ENCODE measurements around the gene TNK1.

Gene TNK1

DNA sequence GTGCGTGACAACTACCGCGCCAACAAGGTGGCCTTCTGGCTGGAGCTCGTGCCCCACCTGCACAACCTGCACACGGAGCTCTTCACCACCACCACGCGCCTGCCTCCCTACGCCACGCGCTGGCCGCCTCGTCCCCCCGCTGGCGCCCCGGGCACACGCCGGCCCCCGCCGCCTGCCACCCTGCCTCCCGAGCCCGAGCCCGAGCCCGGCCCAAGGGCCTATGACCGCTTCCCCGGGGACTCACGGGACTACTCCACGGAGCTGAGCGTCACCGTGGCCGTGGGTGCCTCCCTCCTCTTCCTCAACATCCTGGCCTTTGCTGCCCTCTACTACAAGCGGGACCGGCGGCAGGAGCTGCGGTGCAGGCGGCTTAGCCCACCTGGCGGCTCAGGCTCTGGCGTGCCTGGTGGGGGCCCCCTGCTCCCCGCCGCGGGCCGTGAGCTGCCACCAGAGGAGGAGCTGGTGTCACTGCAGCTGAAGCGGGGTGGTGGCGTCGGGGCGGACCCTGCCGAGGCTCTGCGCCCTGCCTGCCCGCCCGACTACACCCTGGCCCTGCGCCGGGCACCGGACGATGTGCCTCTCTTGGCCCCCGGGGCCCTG, 36.3 kb downstream of the TNK1 start:
- H3K9me3 ChIP-seq (ENCODE audit: control insufficient read depth, insufficient read depth, low read length): no peaks in the 10 kb centered on the region
- H3K36me3 ChIP-seq (ENCODE audit: insufficient read depth, low read length): no peaks in the 10 kb centered on the region
- H3K9ac ChIP-seq (ENCODE audit: low read depth, low read length): no peak overlapping the region
- H3K4me1 ChIP-seq (ENCODE audit: insufficient read depth, low read length): peaks cover 19% of the 10 kb centered on the region; the same call in 1 of the 2 replicates

DNA sequence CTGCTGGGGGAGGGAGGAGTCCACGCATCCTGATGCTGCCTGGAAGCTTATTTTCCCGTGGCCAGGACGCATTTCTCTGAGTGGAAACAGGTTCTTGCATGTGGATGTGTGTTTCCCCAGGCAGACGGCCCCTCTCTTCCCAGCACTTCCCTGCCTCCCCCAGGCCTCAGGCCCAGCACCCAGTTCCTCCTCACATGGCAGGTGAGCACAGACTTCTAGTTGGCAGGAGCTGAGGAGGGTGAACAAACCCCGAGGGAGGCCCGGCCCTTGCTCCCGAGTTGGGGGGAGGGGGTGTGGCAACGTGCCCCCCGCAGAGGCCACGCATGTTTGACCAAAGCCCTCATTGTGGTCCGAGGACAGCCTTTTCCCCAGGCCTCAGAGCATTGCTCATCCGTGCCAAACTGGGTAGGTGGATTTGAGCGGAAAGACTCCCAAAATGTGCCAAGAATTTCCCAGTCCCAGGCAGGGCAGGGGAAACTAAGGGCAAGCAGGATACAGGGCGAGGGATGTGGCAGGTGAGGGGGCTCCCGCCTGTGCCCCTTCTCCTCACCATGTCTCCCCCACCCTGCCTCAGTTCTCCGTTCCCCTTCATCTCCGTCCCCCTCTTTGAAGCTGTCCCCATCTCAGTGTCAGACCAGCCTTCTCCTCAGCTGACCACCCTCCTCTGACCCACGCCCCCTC, 37.7 kb downstream of the TNK1 start:
- Histone ChIP-seq H3K9me3 (ENCODE audit: control insufficient read depth, insufficient read depth, low read length) (no peaks in the 10 kb centered on the region), H3K4me1 (ENCODE audit: insufficient read depth, low read length) (peaks cover 14% of the 10 kb centered on the region; the same call in 1 of the 2 replicates), H3K36me3 (ENCODE audit: insufficient read depth, low read length) (no peaks in the 10 kb centered on the region), H3K9ac (ENCODE audit: low read depth, low read length) (no peak overlapping the region)

DNA sequence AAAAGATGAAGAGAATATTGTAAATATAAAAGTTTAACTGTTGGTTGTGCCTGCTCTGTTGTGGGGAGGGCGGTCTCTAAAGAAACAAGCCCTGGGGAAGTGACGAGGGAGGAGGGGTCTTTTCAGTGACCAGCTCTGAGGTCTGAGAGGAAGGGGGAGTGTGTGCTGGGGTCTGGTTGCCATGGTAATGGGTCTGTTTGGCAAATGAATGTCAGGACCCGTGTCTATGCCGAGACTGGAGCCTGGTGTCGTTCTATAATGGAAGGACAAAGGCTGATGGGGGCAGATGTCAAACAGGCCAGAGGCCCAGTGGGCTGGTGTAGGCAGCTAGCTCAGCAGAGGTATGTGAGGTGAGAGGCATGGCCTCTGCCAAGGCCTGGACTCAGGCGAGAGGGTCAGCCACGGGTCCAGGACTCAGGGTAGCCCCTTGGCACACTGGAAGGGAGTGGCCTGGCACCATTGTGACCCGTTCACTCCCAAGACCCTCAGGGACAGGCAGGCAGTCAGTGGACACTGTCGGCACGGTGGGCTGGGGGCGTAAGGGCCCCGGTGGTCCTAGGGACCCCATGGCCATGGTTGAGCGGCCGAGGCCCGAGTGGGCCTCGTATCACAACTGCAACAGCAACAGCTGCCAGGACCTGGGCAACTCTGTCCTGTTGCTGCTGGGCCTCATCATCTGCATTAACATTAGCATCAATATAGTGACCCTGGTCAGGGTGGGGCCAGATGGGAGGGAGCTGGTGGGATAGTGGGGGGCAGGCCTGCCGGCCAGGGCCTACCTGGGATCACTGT, 39.1 kb downstream of the TNK1 start, which contains the start of gene SPEM1:
TSS of gene SPEM1 (plus strand) at position 506 of the 792 bp plus-strand sequence. CDS start at position 567, 61 bp downstream.
- peaks cover 14% of the 10 kb centered on the region; the same call in 1 of the 2 replicates for H3K4me1 ChIP-seq (ENCODE audit: insufficient read depth, low read length)
- H3K36me3 ChIP-seq (ENCODE audit: insufficient read depth, low read length): no peaks in the 10 kb centered on the region
- no peaks in the 10 kb centered on the region for H3K9me3 ChIP-seq (ENCODE audit: control insufficient read depth, insufficient read depth, low read length)
- H3K9ac ChIP-seq (ENCODE audit: low read depth, low read length): no peak within 1 kb of the TSS

DNA sequence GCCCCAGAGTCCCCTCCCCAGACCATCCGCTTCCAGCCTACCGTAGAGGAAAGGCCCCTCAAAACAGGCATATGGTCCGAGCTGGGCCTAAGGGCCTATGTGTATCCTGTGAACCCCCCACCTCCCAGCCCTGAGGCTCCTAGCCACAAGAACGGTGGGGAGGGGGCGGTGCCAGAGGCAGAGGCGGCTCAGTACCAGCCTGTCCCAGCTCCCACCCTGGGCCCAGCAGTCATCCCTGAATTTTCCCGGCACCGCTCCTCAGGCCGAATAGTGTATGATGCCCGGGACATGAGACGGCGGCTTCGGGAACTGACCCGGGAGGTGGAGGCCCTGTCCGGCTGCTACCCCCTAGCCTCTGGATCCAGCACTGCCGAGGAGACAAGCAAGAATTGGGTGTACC, 40.3 kb downstream of the TNK1 start:
- no peak overlapping the region for H3K9ac ChIP-seq (ENCODE audit: low read depth, low read length)
- H3K4me1 ChIP-seq (ENCODE audit: insufficient read depth, low read length): peaks cover 14% of the 10 kb centered on the region; the same call in 1 of the 2 replicates

DNA sequence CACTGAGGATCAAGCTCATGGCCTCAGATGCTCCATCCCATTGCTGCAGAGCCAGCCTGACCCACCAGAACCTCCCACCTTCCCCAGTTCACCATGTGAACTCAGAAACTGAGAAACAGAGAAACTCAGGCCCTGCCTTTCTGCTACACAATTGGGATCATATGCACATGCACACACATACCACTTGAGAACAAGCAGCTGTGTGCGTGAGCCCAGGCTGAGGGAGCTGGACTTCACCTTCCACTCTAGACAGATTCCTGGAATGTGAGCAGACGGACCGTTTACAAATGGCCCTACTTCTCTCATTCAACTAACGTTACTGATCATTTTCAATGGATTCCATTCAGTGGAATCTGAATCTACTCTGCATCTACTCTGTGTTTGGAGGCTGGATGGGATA, 42.8 kb downstream of the TNK1 start:
- H3K36me3 ChIP-seq (ENCODE audit: insufficient read depth, low read length): no peaks in the 10 kb centered on the region
- no peaks in the 10 kb centered on the region for H3K9me3 ChIP-seq (ENCODE audit: control insufficient read depth, insufficient read depth, low read length)
- peaks cover 8% of the 10 kb centered on the region; the same call in 1 of the 2 replicates for H3K4me1 ChIP-seq (ENCODE audit: insufficient read depth, low read length)
- H3K9ac ChIP-seq (ENCODE audit: low read depth, low read length): no peak overlapping the region

More for the DNA sequence above, 40.3 kb downstream of the TNK1 start:
- H3K9me3 ChIP-seq (ENCODE audit: control insufficient read depth, insufficient read depth, low read length): no peaks in the 10 kb centered on the region
- H3K36me3 ChIP-seq (ENCODE audit: insufficient read depth, low read length): no peaks in the 10 kb centered on the region

DNA sequence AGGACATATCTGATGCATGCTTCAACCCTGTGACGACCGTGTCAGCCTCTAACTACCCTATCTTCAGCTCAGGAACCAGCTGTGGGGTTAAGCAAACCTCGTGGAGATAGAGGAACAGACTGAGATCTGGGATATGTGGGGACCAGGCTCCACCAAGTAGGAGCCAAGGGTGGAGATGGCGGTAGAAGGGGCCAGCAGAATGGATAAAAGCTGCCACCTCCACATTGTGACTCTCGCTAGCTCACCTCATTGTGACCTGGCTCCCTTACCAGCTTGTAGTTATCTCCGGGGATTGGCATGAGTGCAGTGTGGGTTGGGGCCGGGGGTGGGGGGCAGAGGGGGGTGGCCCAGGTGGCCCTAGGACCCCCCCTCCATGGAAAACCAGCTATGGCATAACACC, 44.4 kb downstream of the TNK1 start, which contains the start of gene SPEM2:
TSS of gene SPEM2 (plus strand) at position 301 of the 400 bp plus-strand sequence. CDS start at position 374, 73 bp downstream.
- Histone ChIP-seq H3K9ac (ENCODE audit: low read depth, low read length) (no peak within 1 kb of the TSS), H3K4me1 (ENCODE audit: insufficient read depth, low read length) (no peaks in the 10 kb centered on the region; the same call in 1 of the 2 replicates), H3K36me3 (ENCODE audit: insufficient read depth, low read length) (no peaks in the 10 kb centered on the region), H3K9me3 (ENCODE audit: control insufficient read depth, insufficient read depth, low read length) (no peaks in the 10 kb centered on the region)

DNA sequence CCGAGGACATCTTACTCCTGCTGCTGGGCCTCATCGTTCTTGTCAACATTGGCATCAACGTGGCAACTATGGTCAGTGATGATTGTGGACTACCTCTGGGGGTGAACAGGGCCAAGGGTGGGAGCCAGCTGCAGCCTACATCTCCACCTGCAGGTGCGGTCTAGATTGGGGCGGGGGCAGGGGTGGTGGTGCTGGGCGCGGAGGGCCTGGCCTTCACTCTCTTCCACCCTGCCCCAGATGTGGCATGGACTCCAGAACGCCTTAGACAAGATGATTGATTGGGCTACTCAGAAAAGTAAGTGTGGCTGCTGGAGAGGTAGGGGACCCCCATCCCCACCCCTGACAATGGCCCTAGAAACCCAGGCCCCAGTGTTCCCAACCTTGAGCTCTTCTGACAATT, 44.9 kb downstream of the TNK1 start:
- no peaks in the 10 kb centered on the region; the same call in 1 of the 2 replicates for H3K4me1 ChIP-seq (ENCODE audit: insufficient read depth, low read length)
- H3K9me3 ChIP-seq (ENCODE audit: control insufficient read depth, insufficient read depth, low read length): no peaks in the 10 kb centered on the region
- H3K9ac ChIP-seq (ENCODE audit: low read depth, low read length): no peak overlapping the region
- H3K36me3 ChIP-seq (ENCODE audit: insufficient read depth, low read length): no peaks in the 10 kb centered on the region

DNA sequence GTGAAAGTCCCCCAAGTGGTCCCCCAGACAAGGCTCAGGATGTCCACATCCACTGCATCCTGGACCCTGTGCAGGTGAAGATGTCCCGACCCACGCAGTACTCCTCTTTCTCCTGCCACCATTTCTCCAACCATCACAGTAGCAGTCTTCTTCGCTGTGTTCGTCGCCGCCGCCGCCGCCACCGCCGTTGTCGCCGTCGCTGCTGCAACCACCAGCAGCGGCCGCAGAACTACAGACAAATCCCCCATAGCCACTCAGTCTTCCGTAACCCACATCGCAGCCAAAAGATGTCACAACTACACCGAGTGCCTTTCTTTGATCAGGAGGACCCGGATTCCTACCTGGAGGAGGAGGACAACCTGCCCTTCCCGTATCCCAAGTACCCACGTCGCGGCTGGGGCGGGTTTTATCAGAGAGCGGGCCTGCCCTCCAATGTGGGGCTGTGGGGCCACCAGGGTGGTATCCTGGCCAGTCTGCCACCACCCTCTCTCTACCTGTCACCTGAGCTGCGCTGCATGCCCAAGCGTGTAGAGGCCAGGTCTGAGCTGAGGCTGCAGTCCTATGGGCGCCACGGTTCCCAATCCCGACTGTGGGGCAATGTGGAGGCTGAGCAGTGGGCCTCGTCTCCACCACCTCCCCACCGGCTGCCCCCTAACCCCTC, 45.4 kb downstream of the TNK1 start:
- Histone ChIP-seq H3K36me3 (ENCODE audit: insufficient read depth, low read length) (no peaks in the 10 kb centered on the region), H3K9me3 (ENCODE audit: control insufficient read depth, insufficient read depth, low read length) (no peaks in the 10 kb centered on the region), H3K4me1 (ENCODE audit: insufficient read depth, low read length) (no peaks in the 10 kb centered on the region), H3K9ac (ENCODE audit: low read depth, low read length) (no peak overlapping the region)

DNA sequence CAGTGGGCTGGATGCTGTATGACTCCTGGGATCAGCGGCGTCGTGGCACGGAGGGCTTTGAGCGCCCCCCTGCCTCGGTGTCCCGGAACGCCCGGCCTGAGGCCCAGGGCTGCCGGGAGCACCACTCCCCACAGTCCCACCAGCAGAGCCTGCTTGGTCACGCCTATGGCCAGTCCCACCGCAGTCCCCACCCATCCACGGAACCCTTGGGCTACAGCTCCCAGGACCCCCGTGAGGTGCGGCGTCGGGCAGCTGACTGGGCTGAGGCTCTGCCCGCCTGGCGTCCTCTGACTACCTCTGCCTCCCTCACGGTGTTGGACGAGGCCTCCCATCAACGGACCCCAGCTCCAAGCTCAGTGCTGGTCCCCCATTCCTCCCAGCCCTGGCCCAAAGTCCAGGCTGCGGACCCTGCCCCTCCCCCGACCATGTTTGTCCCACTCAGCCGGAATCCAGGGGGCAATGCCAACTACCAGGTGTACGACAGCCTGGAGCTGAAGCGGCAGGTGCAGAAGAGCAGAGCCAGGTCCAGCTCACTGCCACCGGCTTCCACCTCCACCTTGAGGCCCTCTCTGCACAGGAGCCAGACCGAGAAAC, 46.1 kb downstream of the TNK1 start:
- H3K36me3 ChIP-seq (ENCODE audit: insufficient read depth, low read length): no peaks in the 10 kb centered on the region
- H3K9ac ChIP-seq (ENCODE audit: low read depth, low read length): no peak overlapping the region
- no peaks in the 10 kb centered on the region for H3K9me3 ChIP-seq (ENCODE audit: control insufficient read depth, insufficient read depth, low read length)
- H3K4me1 ChIP-seq (ENCODE audit: insufficient read depth, low read length): no peaks in the 10 kb centered on the region

DNA sequence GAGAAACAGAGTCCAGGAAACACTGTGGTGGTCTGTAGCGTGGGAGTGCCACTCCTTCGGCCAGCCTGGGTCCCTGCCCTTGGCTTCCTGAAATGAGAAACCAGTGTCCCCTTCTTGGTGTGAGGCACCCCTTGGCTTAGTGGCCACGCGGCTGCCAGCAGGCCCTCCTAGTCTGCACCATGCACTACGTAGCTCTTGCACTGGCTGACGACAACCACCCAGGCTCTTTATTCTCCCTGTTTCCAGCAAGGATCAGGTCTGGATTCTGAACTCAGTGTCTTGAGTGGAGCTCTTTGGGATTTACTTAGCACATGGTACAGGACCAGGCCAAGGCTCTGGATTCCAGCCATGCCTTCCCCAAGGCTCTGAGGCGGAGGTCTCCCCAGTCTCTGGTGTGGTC, 46.7 kb downstream of the TNK1 start:
- H3K36me3 ChIP-seq (ENCODE audit: insufficient read depth, low read length): no peaks in the 10 kb centered on the region
- no peak overlapping the region for H3K9ac ChIP-seq (ENCODE audit: low read depth, low read length)
- no peaks in the 10 kb centered on the region for H3K4me1 ChIP-seq (ENCODE audit: insufficient read depth, low read length)
- no peaks in the 10 kb centered on the region for H3K9me3 ChIP-seq (ENCODE audit: control insufficient read depth, insufficient read depth, low read length)

DNA sequence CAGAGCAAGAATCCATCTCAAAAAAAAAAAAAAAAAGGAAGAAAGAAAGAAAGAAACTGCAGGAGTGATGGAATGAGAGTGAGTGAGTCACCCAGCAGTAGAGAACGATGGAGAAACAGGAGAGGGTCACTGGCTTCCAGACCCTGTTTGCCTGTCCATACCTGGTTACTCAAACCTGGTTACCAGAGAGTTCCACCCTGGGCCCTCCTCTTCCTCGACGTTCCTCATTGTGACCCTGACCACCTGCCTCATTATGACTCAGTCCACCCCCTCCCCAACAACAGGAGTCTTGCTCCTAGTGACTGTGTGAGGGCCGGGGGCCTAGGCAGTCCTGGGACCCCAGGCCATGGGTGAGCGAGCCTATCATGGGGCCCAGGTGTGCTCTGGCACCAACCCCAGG, 47.7 kb downstream of the TNK1 start, which contains the start of gene SPEM3:
TSS of gene SPEM3 (plus strand) at position 301 of the 400 bp plus-strand sequence. CDS start at position 347, 46 bp downstream.
- H3K36me3 ChIP-seq (ENCODE audit: insufficient read depth, low read length): no peaks in the 10 kb centered on the region
- H3K9ac ChIP-seq (ENCODE audit: low read depth, low read length): no peak within 1 kb of the TSS
- no peaks in the 10 kb centered on the region for H3K9me3 ChIP-seq (ENCODE audit: control insufficient read depth, insufficient read depth, low read length)
- H3K4me1 ChIP-seq (ENCODE audit: insufficient read depth, low read length): no peaks in the 10 kb centered on the region

DNA sequence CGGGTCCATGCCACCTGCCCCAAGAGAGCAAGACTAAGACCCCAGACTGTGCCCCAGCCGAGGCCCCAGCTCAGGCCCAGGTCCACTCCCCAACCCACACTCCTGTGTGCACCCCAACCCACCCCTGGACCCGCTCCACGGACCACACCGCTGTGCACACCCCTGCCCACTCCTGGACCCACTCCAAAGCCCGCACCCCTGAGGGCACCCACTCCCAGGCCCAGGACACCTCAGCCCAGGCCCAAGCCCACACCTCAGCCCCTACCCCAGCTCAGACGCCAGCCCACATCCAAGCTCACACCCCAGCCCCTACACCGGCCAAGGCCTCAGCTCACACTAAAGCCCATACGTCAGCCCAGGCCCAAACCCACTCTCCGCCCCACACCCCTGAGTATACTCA, 48.8 kb downstream of the TNK1 start:
- Histone ChIP-seq H3K36me3 (ENCODE audit: insufficient read depth, low read length) (no peaks in the 10 kb centered on the region), H3K9ac (ENCODE audit: low read depth, low read length) (no peak overlapping the region), H3K9me3 (ENCODE audit: control insufficient read depth, insufficient read depth, low read length) (no peaks in the 10 kb centered on the region), H3K4me1 (ENCODE audit: insufficient read depth, low read length) (no peaks in the 10 kb centered on the region)

DNA sequence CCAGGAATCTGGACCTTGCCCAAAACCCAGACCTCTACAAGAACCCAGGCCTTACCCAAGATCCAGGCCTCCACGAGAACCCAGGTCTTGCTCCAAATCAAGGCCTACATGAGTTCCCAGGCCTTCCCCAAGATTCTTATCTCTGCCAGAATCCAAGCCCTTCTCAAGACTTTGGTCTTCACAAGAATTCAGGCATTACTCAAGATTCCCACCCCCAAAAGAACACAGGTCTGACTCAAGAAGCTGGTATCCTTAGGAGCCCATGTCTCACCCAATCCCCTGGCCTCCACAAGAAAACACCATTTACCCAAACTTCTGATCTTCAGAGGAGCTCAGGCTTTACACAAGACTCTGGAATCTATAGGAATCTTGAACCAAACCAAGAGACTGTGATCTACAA, 50.3 kb downstream of the TNK1 start:
- Histone ChIP-seq H3K9ac (ENCODE audit: low read depth, low read length) (no peak overlapping the region), H3K9me3 (ENCODE audit: control insufficient read depth, insufficient read depth, low read length) (no peaks in the 10 kb centered on the region), H3K4me1 (ENCODE audit: insufficient read depth, low read length) (no peaks in the 10 kb centered on the region), H3K36me3 (ENCODE audit: insufficient read depth, low read length) (no peaks in the 10 kb centered on the region)

DNA sequence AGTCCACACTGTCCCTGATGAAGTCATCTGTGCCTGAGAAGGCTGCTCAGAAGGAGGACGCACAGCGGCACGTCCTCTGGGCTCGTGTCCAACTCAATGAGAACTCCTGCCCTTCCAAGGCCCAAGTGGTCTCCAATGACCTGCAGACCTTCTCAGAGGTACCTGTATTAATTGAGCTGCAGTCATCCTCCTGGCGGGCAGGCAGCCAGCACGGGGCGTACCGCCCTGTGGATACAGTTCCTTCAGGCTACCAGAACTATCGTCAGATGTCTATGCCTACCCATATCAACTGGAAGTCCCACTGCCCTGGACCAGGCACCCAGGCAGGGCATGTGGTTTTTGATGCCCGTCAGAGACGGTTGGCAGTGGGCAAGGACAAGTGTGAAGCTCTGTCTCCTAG, 51.4 kb downstream of the TNK1 start:
- Histone ChIP-seq H3K9ac (ENCODE audit: low read depth, low read length) (no peak overlapping the region), H3K9me3 (ENCODE audit: control insufficient read depth, insufficient read depth, low read length) (no peaks in the 10 kb centered on the region), H3K36me3 (ENCODE audit: insufficient read depth, low read length) (no peaks in the 10 kb centered on the region), H3K4me1 (ENCODE audit: insufficient read depth, low read length) (no peaks in the 10 kb centered on the region)

All from ES-I3 (cell line).